CD4-positive, alpha-beta T cell treated with Interleukin-12 subunit alpha and Interleukin-12 subunit beta, for 1 hour (primary cell): ENCODE data around the gene GRID2.
"Not testable (repeated sequence)": the region's sequence is repeated elsewhere in the genome, so short reads cannot be mapped to it uniquely, and the experiment has no call there.

Experiments used
- DNase-seq: peaks from one replicate; pipeline ENCODE4 v3.0.0-alpha.2; 2020

The GRID2 gene

DNA sequence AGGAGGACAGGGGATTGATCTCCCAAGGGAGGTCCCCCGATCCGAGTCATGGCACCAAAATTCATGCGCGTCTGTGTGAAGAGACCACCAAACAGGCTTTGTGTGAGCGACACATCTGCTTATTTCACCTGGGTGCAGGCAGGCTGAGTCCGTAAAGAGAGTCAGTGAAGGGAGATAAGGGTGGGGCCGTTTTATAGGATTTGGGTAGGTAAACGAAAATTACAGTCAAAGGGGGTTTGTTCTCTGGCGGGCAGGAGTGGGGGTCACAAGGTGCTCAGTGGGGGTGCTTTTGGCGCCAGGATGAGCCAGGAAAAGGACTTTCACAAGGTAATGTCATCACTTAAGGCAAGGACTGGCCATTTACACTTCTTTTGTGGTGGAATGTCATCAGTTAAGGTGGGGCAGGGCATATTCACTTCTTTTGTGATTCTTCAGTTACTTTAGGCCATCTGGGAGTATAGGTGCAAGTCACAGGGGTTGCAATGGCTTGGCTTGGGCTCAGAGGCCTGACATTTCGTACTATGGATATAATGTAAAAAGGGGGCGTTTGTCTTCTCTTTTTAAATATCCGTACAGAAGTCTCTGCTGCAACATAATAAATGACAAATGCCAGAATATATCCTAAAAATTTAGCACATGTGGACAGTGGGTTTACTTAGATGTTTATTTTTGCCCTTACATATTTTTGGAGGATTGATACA is 140.5 kb downstream of the GRID2 start:
- not testable (repeated sequence) for DNase-seq

DNA sequence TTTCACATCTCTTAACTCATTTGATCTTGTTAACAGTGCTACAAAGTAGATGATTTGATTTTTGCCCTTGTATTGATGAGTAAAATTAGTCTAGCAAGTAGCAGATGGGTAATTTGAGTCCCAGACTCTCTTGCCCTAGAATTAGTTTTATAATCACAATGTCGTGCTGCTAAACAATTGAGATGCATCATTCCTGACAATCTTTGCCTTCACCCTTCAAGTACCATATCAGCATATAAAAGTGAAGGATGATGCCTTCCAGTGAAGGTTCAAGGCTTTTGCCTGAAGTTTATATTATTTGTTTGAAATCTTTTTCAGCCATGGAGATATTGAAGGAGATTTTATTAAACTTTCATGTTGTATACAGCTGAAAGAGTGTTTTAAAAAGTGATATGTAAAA is 141.4 kb downstream of the GRID2 start:
- DNase-seq = no peak

DNA sequence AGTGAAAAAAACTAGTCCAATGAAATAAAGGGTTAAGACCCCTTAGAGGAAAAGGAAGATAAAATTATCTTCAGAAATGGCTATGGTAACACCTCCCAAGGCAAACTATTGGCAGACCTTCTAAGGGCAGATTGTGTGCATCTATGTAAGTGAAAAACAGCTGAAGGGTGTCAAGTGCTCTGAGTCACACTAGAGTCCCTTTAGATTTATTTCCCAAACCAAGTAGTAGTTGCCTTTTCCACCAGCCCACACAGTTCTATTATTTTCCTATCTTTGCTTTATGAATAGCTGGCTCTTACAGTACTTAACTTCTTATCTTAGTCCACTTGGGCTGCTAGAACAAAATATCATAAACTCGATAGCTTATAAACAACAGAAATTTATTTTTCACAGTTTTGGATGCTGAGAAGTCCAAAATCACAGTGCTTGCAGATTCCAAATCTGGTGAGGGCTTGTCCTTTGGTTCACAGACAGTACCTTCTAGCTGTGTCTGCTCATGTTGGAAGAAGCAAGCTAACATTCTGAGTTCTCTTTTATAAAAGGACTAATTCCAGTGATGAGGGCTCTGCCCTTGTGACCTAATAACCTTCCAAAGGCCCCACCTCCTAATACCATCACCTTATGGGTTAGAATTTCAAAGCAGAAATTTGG is 143.6 kb downstream of the GRID2 start:
- DNase-seq = no peak

DNA sequence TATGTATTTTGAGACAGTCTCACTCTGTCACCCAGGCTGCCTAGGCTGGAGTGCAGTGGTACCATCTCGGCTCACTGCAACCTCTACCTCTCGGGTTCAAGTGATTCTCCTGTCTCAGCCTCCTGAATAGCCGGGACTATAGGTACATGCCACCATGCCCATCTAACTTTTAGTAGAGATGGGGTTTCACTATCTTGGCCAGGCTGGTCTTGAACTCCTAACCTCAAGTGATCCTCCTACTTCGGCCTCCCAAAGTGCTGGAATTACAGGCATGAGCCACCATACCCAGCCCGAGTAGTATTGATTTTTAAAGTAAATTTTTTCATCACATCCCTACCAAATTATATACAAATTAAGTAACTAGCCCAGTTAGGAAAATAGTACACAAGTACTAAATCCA is 144.4 kb downstream of the GRID2 start:
- not testable (repeated sequence) for DNase-seq

DNA sequence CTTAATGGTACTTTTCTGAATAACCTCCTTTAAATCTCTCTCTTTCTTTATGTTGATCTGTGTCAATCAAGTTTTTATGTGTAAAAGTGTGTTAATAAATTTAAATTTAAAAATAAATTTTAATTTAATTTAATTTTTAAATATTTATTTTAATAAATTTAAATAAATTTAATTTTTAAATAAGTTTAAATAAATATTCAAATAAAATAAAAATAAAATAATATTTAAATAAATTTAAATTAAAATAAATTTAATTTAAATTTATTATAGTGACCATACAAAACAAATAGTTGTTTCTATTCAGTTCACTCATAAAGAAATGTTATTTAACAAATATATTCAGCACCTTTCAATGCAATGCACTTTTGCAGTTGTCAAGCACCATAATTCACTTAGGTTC is 146.9 kb downstream of the GRID2 start:
- no peak for DNase-seq

DNA sequence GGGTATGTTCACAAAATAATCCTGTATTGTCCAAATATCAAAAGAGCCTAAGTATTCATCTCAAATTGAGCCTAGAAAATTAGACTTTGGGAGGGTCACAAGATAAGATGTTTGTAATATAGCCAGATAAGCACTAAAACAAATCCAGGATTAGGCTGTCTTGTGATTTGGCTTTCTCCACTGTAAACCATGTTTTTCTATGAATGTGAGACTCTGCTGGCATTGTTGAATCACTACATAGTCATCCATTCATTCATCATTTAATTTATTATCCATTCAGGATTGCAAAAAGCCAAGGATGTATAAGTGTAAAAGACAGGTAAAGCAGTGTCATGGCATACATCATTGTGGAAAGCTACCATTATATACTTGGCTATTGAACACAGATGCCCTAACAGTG is 148.0 kb downstream of the GRID2 start:
- no peak for DNase-seq

DNA sequence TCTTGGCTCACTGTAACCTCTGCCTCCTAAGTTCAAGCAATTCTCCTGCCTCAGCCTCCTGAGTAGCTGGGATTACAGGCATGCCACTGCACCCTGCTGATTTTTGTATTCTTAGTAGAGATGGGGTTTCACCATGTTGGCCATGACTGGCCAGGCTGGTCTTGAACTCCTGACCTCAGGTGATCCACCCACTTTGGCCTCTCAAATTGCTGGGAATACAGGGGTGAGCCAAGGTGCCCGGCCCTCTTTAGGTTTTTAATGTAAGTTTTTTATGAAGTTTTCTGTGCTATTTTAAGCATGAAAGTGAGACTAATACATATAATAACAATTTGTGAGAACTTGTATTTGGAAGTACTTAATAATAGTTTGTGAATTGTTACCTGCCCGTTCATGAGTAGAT is 148.6 kb downstream of the GRID2 start:
- not testable (repeated sequence) for DNase-seq

DNA sequence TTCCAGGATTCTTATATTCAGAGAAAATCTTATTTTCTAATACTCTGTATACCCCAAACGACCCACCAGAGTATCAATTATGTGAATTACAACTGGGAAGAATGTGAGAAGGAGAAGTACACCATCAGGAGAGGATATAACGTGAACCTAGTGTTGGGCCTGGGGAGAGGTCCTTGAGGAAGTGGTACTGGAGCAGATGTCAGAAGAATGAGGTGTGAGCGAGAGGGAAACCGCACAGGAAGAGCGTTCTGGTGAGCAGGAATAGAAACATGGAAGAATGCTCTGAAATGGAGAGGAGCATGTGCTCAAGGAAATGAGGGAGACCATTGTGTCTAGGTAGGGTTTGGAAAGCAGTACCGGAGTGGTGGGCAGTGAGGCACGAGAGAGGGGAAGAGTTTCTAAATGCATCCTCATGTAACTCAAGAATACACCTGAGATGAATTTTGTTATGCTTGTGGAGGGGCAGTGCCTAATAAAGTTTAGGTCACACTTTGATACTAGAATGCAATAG is 151.6 kb downstream of the GRID2 start:
- no peak for DNase-seq

DNA sequence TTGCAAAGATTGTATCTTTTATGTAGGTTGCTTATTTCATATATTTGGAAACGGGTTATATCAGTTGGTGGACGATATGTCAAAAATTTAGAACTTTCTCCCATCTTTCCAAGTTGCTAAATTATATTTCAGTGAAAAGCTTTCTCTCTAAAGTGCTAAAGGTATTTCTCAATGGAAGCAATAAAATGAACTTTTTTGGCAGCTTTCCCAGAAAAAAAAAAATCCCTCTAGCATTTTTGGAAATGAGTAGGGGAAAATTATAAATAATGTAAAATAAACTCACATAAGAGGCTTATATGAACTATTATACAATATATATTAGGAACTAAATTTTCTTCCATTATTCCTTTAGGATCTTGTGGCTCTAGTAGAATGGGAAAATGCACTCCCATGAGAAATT is 152.2 kb downstream of the GRID2 start:
- DNase-seq = no peak

DNA sequence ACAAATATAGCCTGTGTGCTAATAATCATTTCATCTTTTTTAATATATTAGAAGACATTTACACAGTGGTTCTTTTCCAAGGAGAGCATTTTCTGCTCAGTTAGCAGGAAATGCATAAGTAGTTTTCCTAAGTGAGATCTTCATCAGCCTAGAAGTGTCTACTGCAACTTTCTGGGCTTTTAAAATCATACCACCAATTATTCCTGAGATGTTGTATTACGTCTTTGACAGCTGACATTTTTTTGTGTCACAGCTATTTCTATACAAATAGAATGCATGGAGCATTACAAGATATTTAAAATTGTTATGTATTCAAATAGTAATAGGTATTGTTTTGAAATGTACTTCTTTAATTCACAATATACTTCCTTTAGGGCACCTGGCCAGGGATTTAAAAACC is 158.0 kb downstream of the GRID2 start:
- DNase-seq = no peak

DNA sequence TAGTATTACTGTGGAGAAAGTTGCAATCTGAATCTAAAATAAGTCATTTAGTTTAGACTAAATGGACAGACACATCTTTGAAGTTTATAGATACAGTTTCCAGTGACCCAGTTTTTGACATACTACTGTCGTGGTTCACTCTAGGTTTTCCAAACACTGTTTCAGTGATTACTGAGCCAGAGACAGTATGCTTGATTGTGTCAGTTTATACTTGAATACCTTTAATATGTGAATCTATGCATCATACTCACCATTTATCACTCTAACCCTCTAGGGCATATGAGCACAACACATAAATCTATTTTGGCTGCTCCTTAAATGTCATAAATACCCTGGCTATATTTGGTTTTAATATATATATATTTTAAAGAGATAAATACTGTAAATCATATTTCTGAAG is 173.5 kb downstream of the GRID2 start:
- DNase-seq = no peak

DNA sequence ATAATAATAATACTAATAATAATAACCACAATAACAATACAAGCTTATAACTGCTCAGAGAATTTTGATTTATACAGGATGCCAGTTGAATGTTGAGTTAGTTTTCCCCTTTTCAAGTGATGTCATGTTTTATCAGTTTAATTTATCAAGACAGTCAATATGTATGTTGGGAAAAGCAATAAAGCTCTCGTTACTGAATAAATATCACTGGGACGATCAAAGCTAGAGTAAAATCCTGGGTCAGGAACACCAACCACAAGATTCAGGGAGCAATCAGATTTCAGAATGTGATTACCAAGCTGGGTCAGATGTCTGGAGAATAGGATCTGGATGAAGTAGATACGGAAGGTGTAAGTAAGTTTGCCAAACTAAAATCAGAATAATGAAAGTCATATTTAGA is 179.6 kb downstream of the GRID2 start:
- no peak for DNase-seq

DNA sequence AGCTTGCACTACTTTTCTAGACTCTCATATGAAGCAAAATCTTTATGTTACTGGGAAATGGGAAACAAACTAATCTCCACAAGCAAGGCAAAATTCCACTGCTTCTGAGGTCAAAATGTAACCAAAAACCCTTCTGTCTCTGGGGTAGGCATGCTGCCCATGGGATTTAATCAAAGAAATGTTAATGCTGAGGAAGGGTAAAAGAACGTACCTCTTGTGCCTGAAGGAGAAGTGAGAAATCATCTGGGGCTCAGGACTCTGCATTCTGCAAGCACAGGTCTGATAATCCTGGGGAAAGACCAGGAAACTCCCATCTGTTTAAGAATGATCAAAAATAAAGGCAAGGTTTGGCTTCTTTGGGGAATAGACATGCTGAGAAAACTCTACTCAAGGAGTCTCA is 184.7 kb downstream of the GRID2 start:
- DNase-seq = no peak

DNA sequence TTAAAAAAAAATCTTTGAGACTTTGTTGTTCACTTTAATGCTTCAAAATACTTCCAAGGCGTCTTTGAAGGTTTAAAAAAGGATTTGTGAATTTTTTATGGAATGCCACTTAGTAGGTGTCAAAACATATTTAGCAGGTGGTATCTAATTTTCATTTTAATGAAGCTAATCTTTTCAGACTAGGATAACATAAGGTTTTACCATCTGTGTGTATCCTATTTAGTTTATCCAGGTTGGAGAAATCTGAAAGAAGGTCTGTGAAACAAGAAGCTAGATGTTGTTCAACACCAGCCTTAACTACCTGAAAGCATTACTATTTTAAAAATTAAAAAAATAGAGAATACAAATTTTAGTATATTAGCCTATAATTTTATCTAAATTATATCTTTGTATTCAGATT is 193.4 kb downstream of the GRID2 start:
- no peak for DNase-seq

DNA sequence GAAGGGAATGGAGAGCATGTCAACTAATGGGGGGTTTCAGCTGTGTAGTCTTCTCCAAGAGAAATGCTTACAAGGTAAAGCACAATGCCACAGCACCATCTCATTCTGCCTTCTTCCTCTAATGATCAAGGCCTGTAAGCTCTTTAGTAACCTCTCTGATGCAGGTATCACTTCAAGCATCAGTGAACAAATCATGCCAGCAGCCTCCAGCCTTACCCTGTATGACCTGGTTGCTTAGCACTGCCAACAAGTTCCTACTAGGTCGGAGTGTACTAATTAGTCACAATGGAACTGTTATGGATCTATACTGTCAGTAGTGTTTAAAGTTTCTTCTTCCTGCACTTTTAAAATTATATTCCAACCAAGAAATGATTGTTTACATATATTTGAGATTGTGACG is 197.7 kb downstream of the GRID2 start:
- no peak for DNase-seq

DNA sequence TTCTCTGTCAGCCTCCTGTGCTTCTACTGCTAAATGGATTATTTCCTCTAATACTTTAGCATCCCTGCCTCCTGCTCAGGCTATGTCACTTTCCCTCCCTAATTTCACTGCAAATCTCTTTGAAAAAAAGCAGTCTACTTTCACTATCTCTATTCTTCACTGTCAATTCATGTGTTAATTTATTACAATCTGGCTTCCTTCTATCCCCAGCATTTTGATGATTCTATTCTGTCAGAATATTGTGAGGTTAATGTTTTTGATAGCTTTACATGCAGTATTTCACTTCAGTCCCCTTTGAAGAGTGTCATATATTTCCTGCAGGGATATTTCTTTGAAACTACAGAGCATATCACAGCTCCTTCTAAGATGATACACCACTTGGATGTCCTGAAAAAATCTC is 203.2 kb downstream of the GRID2 start:
- DNase-seq = no peak

DNA sequence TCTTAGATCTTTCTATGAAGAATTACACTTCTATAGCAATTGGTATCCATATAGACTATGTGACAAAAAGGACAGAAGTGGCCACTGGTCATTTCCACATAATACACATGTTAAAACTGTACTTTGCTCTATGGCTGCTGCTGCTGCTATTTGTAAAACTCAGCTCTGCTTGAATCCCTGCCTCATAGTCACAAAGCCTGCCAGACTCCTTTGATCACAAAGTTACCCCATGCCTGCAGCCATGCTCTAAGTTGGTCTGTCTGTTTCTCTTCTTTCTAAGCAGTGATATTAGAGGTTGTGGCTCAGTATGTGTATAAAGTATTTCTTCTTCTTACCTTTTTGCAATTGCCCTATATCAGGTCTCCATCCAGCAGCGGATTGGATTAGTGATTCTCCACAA is 210.9 kb downstream of the GRID2 start:
- DNase-seq = no peak

DNA sequence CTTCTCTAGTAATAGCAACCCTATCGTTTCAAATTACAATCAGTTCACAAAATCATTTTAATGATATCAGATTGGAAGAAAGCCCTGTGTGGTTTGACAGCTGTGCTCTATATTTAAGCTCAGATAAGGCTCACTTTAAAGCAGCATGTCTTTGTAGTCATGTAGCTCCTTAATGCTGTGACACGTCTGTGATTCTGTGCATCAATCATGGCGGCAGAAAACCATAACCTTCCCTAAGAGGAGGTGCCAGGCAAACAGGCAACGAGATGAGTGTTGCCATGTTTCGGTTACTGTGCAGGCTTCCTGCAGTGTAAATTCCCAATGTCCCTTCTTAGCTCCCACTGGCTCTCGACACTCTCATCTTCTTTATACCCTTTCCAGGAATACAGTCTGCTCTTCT is 212.7 kb downstream of the GRID2 start:
- DNase-seq = no peak

DNA sequence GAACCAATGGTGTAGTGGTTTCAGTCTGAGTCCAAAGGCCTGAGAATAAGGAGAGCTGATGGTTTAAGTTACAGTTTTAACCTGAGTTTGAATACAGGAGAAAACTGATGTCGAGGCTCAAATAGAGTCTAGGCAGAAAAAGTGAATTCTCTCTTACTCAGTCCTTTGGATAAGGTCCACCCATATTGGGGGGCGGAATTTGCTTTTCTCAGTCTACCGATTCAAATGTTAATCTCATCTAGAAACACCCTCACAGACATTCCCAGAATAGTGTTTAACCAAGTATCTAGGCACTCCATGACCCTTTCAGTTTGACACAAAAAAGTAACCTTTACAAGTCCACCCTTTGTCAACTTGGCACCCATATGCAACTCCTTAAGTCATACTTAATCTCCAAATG is 216.0 kb downstream of the GRID2 start:
- no peak for DNase-seq

DNA sequence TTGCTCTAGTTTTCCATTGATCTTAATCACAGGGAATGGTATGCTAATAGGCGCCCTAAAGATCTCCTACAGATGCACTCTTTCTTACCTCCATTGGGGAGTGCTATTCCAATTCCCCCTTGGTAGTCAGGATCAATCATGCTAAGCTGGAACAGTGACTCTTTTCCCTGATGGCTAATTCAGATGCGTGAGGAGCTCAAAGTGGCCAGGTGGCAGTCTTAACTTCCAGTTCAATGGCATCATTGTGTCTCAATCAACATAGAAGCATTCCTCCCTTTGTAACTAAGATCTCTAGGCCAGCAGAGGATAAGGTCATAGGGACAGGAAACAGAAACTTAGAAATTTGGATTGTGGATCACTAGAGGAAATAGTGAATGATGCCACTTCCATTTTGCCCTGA is 216.8 kb downstream of the GRID2 start:
- no peak for DNase-seq

DNA sequence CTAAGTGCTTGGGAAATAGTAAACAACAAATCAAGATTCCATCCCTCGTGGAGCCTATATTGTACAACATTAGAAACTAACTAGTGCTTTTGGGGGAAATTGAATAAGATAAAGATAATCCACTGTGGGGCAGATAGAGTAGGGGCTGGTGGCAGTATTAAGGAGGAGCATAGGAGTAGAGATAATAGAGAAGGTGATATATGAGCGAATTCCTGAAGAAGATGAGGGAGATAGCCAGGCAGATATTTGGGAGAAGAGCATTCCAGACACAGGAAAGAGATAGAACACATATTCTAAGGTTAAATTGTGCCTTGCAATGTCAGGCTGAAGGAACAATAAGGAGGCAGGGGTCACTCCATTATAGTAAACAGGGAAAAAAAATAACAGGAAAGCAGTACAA is 218.2 kb downstream of the GRID2 start:
- no peak for DNase-seq

DNA sequence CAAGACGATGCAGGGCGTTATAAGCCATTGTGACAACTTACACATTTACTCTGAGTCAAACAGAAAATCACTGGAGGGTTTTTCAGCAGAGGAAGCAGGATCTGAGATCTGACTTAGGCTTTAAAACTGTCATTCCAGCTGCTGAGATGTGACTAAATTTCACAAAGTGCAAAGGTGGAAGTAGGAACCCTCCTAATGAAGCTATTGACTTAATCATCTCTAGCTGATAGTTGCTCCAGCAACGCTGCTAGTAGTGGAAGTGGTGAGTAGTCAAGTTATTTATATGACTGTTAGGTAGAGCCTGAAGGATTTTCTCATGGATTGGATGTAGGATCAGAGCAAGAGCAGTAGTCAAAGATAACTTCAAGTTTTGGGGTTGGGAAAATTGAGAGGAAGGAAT is 218.6 kb downstream of the GRID2 start:
- no peak for DNase-seq

DNA sequence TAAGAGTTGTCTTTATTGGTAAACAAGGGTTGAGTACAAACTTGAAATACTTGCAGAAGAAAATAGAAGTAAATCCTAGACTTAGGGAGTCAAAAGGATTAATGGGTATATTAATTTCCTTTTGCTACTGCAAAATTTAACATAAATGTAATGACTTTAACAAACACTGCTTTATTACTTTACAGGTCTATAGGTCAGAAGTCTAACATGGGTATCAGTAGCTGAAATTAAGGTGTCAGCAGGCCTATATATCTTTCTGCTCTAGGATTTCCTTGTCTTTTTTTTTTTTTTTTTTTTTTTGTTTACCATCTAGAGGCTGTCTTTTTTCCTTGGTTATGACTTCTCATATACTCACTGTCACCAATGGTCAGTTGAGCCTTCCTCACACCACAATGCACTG is 220.4 kb downstream of the GRID2 start:
- DNase-seq = no peak

DNA sequence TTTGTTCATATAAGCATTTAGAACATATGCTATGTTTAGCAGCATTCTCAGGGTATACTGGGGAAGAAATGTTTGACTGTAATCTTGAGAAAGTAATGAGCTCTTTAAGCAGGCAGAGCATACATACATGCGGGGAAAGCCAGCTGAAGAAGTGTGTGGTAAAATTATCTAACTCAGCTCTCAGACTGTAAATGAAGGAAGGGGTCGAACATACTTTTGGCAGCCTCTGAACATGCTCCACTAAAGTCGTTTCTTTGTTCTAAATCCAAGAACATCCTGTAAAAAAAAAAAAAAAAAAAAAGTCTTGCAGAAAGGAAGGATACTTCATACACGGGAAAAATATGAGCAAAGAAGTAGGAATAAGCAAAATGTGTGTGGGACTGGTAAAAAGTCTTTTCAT is 224.8 kb downstream of the GRID2 start:
- DNase-seq = no peak

DNA sequence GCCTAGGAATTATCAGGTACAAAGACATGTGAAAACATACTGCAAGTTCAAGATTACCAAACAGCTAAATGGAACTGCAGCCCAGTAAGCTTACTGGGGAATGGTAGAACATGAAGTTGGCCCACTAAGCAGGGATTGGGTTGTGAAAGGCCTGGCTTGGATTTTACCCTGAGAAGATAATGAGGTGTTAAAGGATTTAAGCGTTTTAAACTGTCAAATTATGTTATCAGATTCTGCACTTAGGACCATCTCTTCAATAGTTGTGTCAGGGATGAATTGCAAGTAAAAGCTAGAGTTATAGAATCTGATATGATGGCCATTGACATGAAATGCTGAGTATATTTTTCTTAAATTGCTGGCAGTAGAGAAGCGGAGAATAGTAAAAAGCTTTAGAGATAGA is 225.7 kb downstream of the GRID2 start:
- DNase-seq = no peak
